ENCODE results near the gene NBAS.

Gene NBAS

DNA sequence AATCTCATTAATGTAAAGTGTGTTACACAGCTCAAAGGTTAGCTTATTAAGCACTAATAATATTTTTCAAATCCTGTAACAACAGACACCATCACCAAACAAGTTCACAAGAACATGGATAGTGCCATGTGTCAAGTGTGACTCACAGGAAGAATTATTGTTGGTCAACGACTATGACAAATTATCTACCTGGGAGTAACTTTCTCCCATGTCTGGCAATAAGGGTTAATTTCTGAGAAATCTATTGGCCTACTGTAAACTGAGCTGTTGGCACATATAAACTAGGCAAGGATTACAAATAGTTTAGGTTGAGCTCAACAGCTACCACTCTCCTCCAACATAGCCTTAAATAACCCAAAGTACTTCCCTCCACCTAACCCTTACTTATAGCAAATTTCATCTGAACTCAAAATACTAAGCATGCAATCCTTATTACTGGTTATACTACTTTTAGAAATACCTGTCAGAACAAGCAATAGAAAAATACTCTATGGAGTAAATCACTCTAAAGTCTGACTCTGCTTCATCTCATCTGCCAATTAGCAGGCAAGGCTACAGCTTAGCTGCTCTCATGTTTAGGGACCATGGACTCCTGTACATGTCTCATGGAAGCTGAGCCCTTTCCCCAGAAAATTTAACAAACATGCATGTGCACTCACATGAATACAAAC, 223.0 kb downstream of the NBAS start:
- H3K4ac ChIP-seq (ENCODE audit: low read depth in 1 of 2, low read length in 2 of 2): no peak overlapping the region
- no peak overlapping the region for H3K9ac ChIP-seq (ENCODE audit: low read length)
- peak overlapping the region in 1 of 2 experiments; percentile 21 for H3K18ac ChIP-seq (ENCODE audit: low read depth in 1 of 2, low read length in 2 of 2)
- no peak overlapping the region for H2BK120ac ChIP-seq (ENCODE audit: low read depth, low read length)
- H2AK5ac ChIP-seq (ENCODE audit: low read length, severe bottlenecking): no peak overlapping the region
- H3K79me1 ChIP-seq (replicated peaks; ENCODE audit: low read length, poor library complexity, severe bottlenecking): peaks cover 7% of the 10 kb centered on the region
- no peak overlapping the region for H2BK15ac ChIP-seq (ENCODE audit: low read depth, poor library complexity, severe bottlenecking)
- no peak overlapping the region for H3K27ac ChIP-seq (ENCODE audit: low read length, poor library complexity, severe bottlenecking)
- no peak overlapping the region for H2BK12ac ChIP-seq (ENCODE audit: low read length in 2 of 2)
- peak overlapping the region in 1 of 2 experiments; percentile 55 for H3K14ac ChIP-seq (ENCODE audit: low read length in 2 of 2)
- H4K8ac ChIP-seq (ENCODE audit: low read length): no peak overlapping the region
- H3K4me2 ChIP-seq (ENCODE audit: low read length, poor library complexity, severe bottlenecking): no peak overlapping the region
- H3K23ac ChIP-seq (ENCODE audit: low read length in 2 of 2): no peak overlapping the region
- H2BK5ac ChIP-seq (ENCODE audit: low read depth, low read length, poor library complexity, severe bottlenecking): no peak overlapping the region
- no peaks in the 10 kb centered on the region for H3K27me3 ChIP-seq (ENCODE audit: control insufficient read depth in 1 of 2, insufficient read depth in 1 of 2, low read length in 2 of 2)
- H4K91ac ChIP-seq (ENCODE audit: low read length): no peak overlapping the region
- peaks cover 3 to 26% of the 10 kb centered on the region in 2 experiments for H3K36me3 ChIP-seq (ENCODE audit: control insufficient read depth in 1 of 2, insufficient read depth in 2 of 2, low read depth in 1 of 2, low read length in 2 of 2)
- H3K4me1 ChIP-seq (ENCODE audit: control insufficient read depth, insufficient read depth, low read depth, low read length): no peaks in the 10 kb centered on the region
- no peak for DNase-seq
- no peak overlapping the region for H3K4me3 ChIP-seq (ENCODE audit: insufficient read depth in 1 of 2, low read depth in 1 of 2, low read length in 2 of 2)
- no CpG with 5 or more reads among the region's 1 CpG for WGBS
- H3K9me3 ChIP-seq (ENCODE audit: control insufficient read depth, low read length): no peaks in the 10 kb centered on the region
- H2AFZ ChIP-seq (ENCODE audit: low read depth, low read length): no peak overlapping the region

GRCh38 chr2:15334644-15335326, 226.3 kb downstream of the NBAS start:
- peaks cover 6 to 33% of the 10 kb centered on the region in 2 experiments for H3K36me3 ChIP-seq (ENCODE audit: control insufficient read depth in 1 of 2, insufficient read depth in 2 of 2, low read depth in 1 of 2, low read length in 2 of 2)
- H3K9ac ChIP-seq (ENCODE audit: low read length): no peak overlapping the region
- H2AK5ac ChIP-seq (ENCODE audit: low read length, severe bottlenecking): no peak overlapping the region
- H3K4me1 ChIP-seq (ENCODE audit: control insufficient read depth, insufficient read depth, low read depth, low read length): no peaks in the 10 kb centered on the region
- H3K79me1 ChIP-seq (replicated peaks; ENCODE audit: low read length, poor library complexity, severe bottlenecking): peaks cover 2% of the 10 kb centered on the region
- no peak overlapping the region for H2AFZ ChIP-seq (ENCODE audit: low read depth, low read length)
- no peak overlapping the region for H4K91ac ChIP-seq (ENCODE audit: low read length)
- no peak overlapping the region for H2BK120ac ChIP-seq (ENCODE audit: low read depth, low read length)
- H3K18ac ChIP-seq (ENCODE audit: low read depth in 1 of 2, low read length in 2 of 2): no peak overlapping the region
- no peak overlapping the region for H2BK15ac ChIP-seq (ENCODE audit: low read depth, poor library complexity, severe bottlenecking)
- no peaks in the 10 kb centered on the region for H3K9me3 ChIP-seq (ENCODE audit: control insufficient read depth, low read length)
- 100% methylated on average over 5 of the region's 5 CpGs for WGBS
- no peak for DNase-seq
- no peak overlapping the region for H3K4me2 ChIP-seq (ENCODE audit: low read length, poor library complexity, severe bottlenecking)
- H3K27ac ChIP-seq (ENCODE audit: low read length, poor library complexity, severe bottlenecking): no peak overlapping the region
- H3K4ac ChIP-seq (ENCODE audit: low read depth in 1 of 2, low read length in 2 of 2): no peak overlapping the region
- no peak overlapping the region for H3K14ac ChIP-seq (ENCODE audit: low read length in 2 of 2)
- no peak overlapping the region for H4K8ac ChIP-seq (ENCODE audit: low read length)
- no peak overlapping the region for H3K23ac ChIP-seq (ENCODE audit: low read length in 2 of 2)
- no peak overlapping the region for H3K4me3 ChIP-seq (ENCODE audit: insufficient read depth in 1 of 2, low read depth in 1 of 2, low read length in 2 of 2)
- H2BK12ac ChIP-seq (ENCODE audit: low read length in 2 of 2): no peak overlapping the region
- no peak overlapping the region for H2BK5ac ChIP-seq (ENCODE audit: low read depth, low read length, poor library complexity, severe bottlenecking)
- H3K27me3 ChIP-seq (ENCODE audit: control insufficient read depth in 1 of 2, insufficient read depth in 1 of 2, low read length in 2 of 2): no peaks in the 10 kb centered on the region

GRCh38 chr2:15331787-15332186, 229.3 kb downstream of the NBAS start:
- WGBS: 92% methylated on average over 2 of the region's 2 CpGs
- no peak overlapping the region for H2BK120ac ChIP-seq (ENCODE audit: low read depth, low read length)
- no peaks in the 10 kb centered on the region for H3K9me3 ChIP-seq (ENCODE audit: control insufficient read depth, low read length)
- no peaks in the 10 kb centered on the region for H3K27me3 ChIP-seq (ENCODE audit: control insufficient read depth in 1 of 2, insufficient read depth in 1 of 2, low read length in 2 of 2)
- H3K9ac ChIP-seq (ENCODE audit: low read length): no peak overlapping the region
- no peak overlapping the region for H3K23ac ChIP-seq (ENCODE audit: low read length in 2 of 2)
- no peak overlapping the region for H3K18ac ChIP-seq (ENCODE audit: low read depth in 1 of 2, low read length in 2 of 2)
- no peak overlapping the region for H2BK5ac ChIP-seq (ENCODE audit: low read depth, low read length, poor library complexity, severe bottlenecking)
- H2BK15ac ChIP-seq (ENCODE audit: low read depth, poor library complexity, severe bottlenecking): no peak overlapping the region
- H3K4me2 ChIP-seq (ENCODE audit: low read length, poor library complexity, severe bottlenecking): no peak overlapping the region
- no peak overlapping the region for H3K4ac ChIP-seq (ENCODE audit: low read depth in 1 of 2, low read length in 2 of 2)
- no peak overlapping the region for H2BK12ac ChIP-seq (ENCODE audit: low read length in 2 of 2)
- H4K8ac ChIP-seq (ENCODE audit: low read length): no peak overlapping the region
- DNase-seq: no peak
- no peak overlapping the region for H3K4me3 ChIP-seq (ENCODE audit: insufficient read depth in 1 of 2, low read depth in 1 of 2, low read length in 2 of 2)
- H4K91ac ChIP-seq (ENCODE audit: low read length): no peak overlapping the region
- H3K27ac ChIP-seq (ENCODE audit: low read length, poor library complexity, severe bottlenecking): no peak overlapping the region
- no peak overlapping the region for H2AFZ ChIP-seq (ENCODE audit: low read depth, low read length)
- peaks cover 6 to 56% of the 10 kb centered on the region in 2 experiments for H3K36me3 ChIP-seq (ENCODE audit: control insufficient read depth in 1 of 2, insufficient read depth in 2 of 2, low read depth in 1 of 2, low read length in 2 of 2)
- H2AK5ac ChIP-seq (ENCODE audit: low read length, severe bottlenecking): no peak overlapping the region
- no peaks in the 10 kb centered on the region for H3K4me1 ChIP-seq (ENCODE audit: control insufficient read depth, insufficient read depth, low read depth, low read length)
- no peak overlapping the region for H3K14ac ChIP-seq (ENCODE audit: low read length in 2 of 2)
- peaks cover 2% of the 10 kb centered on the region for H3K79me1 ChIP-seq (replicated peaks; ENCODE audit: low read length, poor library complexity, severe bottlenecking)

DNA sequence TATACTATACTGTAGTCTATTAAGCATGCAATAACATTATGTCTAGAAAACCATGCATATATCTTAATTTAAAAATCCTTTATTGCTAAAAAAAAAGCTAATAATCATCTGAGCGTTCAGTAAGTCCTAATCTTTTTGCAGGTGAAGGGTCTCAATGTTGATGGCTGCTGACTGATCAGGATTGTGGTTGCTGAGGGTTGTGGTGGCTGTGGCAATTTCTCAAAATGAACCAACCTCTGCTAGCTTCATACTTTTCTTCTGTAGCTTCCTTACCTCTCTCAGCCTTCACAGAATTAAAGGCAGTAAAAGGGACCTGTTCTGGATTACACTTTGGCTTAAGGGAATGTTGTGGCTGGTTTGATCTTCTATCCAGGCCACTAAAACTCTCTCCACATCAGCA, 235.8 kb downstream of the NBAS start:
- H3K14ac ChIP-seq (ENCODE audit: low read length in 2 of 2): no peak overlapping the region
- peaks cover 3 to 52% of the 10 kb centered on the region in 2 experiments for H3K36me3 ChIP-seq (ENCODE audit: control insufficient read depth in 1 of 2, insufficient read depth in 2 of 2, low read depth in 1 of 2, low read length in 2 of 2)
- H2AK5ac ChIP-seq (ENCODE audit: low read length, severe bottlenecking): no peak overlapping the region
- peaks cover 6% of the 10 kb centered on the region for H3K79me1 ChIP-seq (replicated peaks; ENCODE audit: low read length, poor library complexity, severe bottlenecking)
- no peak overlapping the region for H3K9ac ChIP-seq (ENCODE audit: low read length)
- no peak overlapping the region for H3K4me2 ChIP-seq (ENCODE audit: low read length, poor library complexity, severe bottlenecking)
- H3K4me1 ChIP-seq (ENCODE audit: control insufficient read depth, insufficient read depth, low read depth, low read length): no peaks in the 10 kb centered on the region
- H3K27me3 ChIP-seq (ENCODE audit: control insufficient read depth in 1 of 2, insufficient read depth in 1 of 2, low read length in 2 of 2): no peaks in the 10 kb centered on the region
- H4K91ac ChIP-seq (ENCODE audit: low read length): no peak overlapping the region
- no peak overlapping the region for H3K4ac ChIP-seq (ENCODE audit: low read depth in 1 of 2, low read length in 2 of 2)
- H4K8ac ChIP-seq (ENCODE audit: low read length): no peak overlapping the region
- H2BK5ac ChIP-seq (ENCODE audit: low read depth, low read length, poor library complexity, severe bottlenecking): no peak overlapping the region
- no peak overlapping the region for H3K4me3 ChIP-seq (ENCODE audit: insufficient read depth in 1 of 2, low read depth in 1 of 2, low read length in 2 of 2)
- no peak overlapping the region for H3K18ac ChIP-seq (ENCODE audit: low read depth in 1 of 2, low read length in 2 of 2)
- DNase-seq: no peak
- no peak overlapping the region for H2AFZ ChIP-seq (ENCODE audit: low read depth, low read length)
- H2BK120ac ChIP-seq (ENCODE audit: low read depth, low read length): no peak overlapping the region
- H2BK15ac ChIP-seq (ENCODE audit: low read depth, poor library complexity, severe bottlenecking): no peak overlapping the region
- WGBS: no CpG with 5 or more reads among the region's 1 CpG
- no peak overlapping the region for H3K23ac ChIP-seq (ENCODE audit: low read length in 2 of 2)
- H3K9me3 ChIP-seq (ENCODE audit: control insufficient read depth, low read length): peaks cover 3% of the 10 kb centered on the region
- no peak overlapping the region for H2BK12ac ChIP-seq (ENCODE audit: low read length in 2 of 2)
- H3K27ac ChIP-seq (ENCODE audit: low read length, poor library complexity, severe bottlenecking): no peak overlapping the region
